MM.1S (cell line): ENCODE results near the gene EGR4.

Experiments
- CTCF ChIP-seq: fragments of 300-600 bp; sonication (generic); IDR thresholded peaks from 2 replicates; pipeline ENCODE4 v1.5.1; 2016; ENCODE audit warnings: antibody characterized with exemption, low read length, mixed read lengths
- EZH2phosphoT487 ChIP-seq: fragments of 300-600 bp; sonication (generic); IDR thresholded peaks from 2 replicates; pipeline ENCODE4 v1.6.1; 2018; ENCODE audit warnings: antibody characterized with exemption, low read length

DNA sequence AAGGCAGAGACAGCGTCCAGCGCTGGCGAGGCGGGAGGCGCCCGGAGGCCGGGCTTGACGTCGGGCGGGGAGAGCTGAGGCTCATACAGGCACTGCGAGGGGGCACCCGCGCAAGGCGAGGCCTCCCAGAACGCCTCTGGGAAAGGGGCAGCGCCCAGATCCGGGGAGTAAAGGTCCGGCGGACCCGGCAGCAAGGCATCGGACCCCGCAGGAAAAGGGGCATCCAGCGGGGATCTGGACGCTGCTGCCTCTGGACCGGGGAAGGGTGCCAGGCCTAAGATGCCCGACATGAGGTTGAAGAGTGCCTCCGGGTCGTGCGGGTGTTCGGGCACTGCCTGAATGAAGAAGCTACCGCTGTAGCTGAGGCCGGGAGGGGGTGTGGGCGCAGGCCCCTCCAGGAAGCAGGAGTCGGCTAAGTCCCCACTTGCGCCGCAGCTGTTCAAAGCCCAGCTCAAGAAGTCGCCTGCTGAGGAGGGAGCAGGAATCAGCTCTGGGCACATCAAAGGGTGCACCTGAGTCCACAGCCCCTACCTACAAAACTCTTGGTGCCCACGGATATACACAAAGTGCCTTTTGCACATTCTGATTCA lies 937 bp downstream of the EGR4 start:
- TF ChIP-seq CTCF: no peak
- no peak for TF ChIP-seq EZH2phosphoT487
